OCI-LY1 (cell line): Measurements from ENCODE around the gene RASGEF1B.

ENCODE experiments used
- H2AFZ ChIP-seq: fragments of 200-600 bp; sonication (generic), shearing (Covaris generic); 2 replicates; pipeline ENCODE4 v1.6.0; 2014; ENCODE audit warnings: antibody characterized with exemption, mild to moderate bottlenecking, low read length
- H3F3A ChIP-seq: fragments of 200-600 bp; sonication (generic), shearing (Covaris generic); 2 replicates; pipeline ENCODE4 v1.6.0; 2014; ENCODE audit warnings: mild to moderate bottlenecking, antibody characterized with exemption, low read length, moderate library complexity; ENCODE audit not compliant: insufficient read depth
- H3K27ac ChIP-seq: fragments of 200-600 bp; sonication (generic); 2 replicates; pipeline ENCODE4 v1.5.1; 2014; ENCODE audit warnings: low read length, mixed run types, mild to moderate bottlenecking, low read depth; ENCODE audit not compliant: poor library complexity, severe bottlenecking
- H3K27me3 ChIP-seq: fragments of 200-600 bp; sonication (generic); 2 replicates; pipeline ENCODE4 v1.6.0; 2014; ENCODE audit warnings: antibody characterized with exemption, mild to moderate bottlenecking, low read length, moderate library complexity; ENCODE audit not compliant: insufficient read depth
- H3K36me3 ChIP-seq: fragments of 200-600 bp; sonication (generic); 2 replicates; pipeline ENCODE4 v1.6.1; 2014; ENCODE audit warnings: mild to moderate bottlenecking, antibody characterized with exemption, low read length, moderate library complexity, mixed read lengths; ENCODE audit not compliant: insufficient read depth
- H3K4me1 ChIP-seq: fragments of 200-600 bp; sonication (generic); 2 replicates; pipeline ENCODE4 v1.5.1; 2014; ENCODE audit warnings: mild to moderate bottlenecking, low read length, moderate library complexity; ENCODE audit not compliant: insufficient read depth, severe bottlenecking
- H3K4me2 ChIP-seq: fragments of 200-600 bp; sonication (generic), shearing (Covaris generic); 2 replicates; pipeline ENCODE4 v1.6.1; 2014; ENCODE audit warnings: low read length
- H3K4me3 ChIP-seq: fragments of 200-600 bp; sonication (generic); 2 replicates; pipeline ENCODE4 v1.5.1; 2014; ENCODE audit warnings: low read length, low read depth, mild to moderate bottlenecking, mixed read lengths; ENCODE audit not compliant: poor library complexity, severe bottlenecking
- H3K79me2 ChIP-seq: fragments of 200-600 bp; shearing (Covaris generic); 2 replicates; pipeline ENCODE4 v1.6.1; 2016; ENCODE audit warnings: mixed run types, low read length, mixed read lengths; ENCODE audit not compliant: insufficient read depth
- H3K9ac ChIP-seq: fragments of 200-600 bp; sonication (generic), shearing (Covaris generic); 2 replicates; pipeline ENCODE4 v1.6.1; 2014; ENCODE audit warnings: mild to moderate bottlenecking, low read length, mixed read lengths
- H3K9me2 ChIP-seq: fragments of 200-600 bp; sonication (generic), shearing (Covaris generic); 2 replicates; pipeline ENCODE4 v1.6.1; 2014; ENCODE audit warnings: low read depth, mild to moderate bottlenecking, low read length, mixed read lengths
- H3K9me3 ChIP-seq: fragments of 200-600 bp; shearing (Covaris generic); 2 replicates; pipeline ENCODE4 v1.6.1; 2014; ENCODE audit warnings: low read length, mixed read lengths
- H4K20me1 ChIP-seq: fragments of 200-600 bp; sonication (generic), shearing (Covaris generic); 2 replicates; pipeline ENCODE4 v1.6.0; 2016; ENCODE audit warnings: mild to moderate bottlenecking, low read length; ENCODE audit not compliant: insufficient read depth
- CTCF ChIP-seq: fragments of 200-600 bp; sonication (generic), shearing (Covaris generic); IDR thresholded peaks from 2 replicates; pipeline ENCODE4 v1.5.1; 2017; ENCODE audit warnings: mild to moderate bottlenecking, antibody characterized with exemption, low read length, moderate library complexity, mixed read lengths
- EZH2 ChIP-seq: fragments of 200-600 bp; sonication (generic), shearing (Covaris generic); IDR thresholded peaks from 2 replicates; pipeline ENCODE4 v1.8.0; 2017; ENCODE audit warnings: borderline replicate concordance, mixed run types, mild to moderate bottlenecking, antibody characterized with exemption, low read length, moderate library complexity, mixed read lengths

The RASGEF1B gene

GRCh38 chr4:81499840-81500239, 28.1 kb upstream of the RASGEF1B start:
- Histone ChIP-seq H3K9ac (no peak overlapping the region; the same call in 1 of the 2 replicates), H3K27me3 (no peaks in the 10 kb centered on the region), H3F3A (no peaks in the 10 kb centered on the region), H3K4me3 (peak overlapping the region; percentile 4), H4K20me1 (no peaks in the 10 kb centered on the region), H3K27ac (peak overlapping the region; percentile 25), H3K4me2 (peak overlapping the region; percentile 24; the same call in 1 of the 2 replicates), H3K9me3 (no peaks in the 10 kb centered on the region), H3K79me2 (no peaks in the 10 kb centered on the region), H2AFZ (peak overlapping the region; percentile 81; the same call in 1 of the 2 replicates), H3K4me1 (peaks cover 58% of the 10 kb centered on the region), H3K36me3 (no peaks in the 10 kb centered on the region), H3K9me2 (no peaks in the 10 kb centered on the region)
- TF ChIP-seq CTCF (no peak), EZH2 (no peak)

GRCh38 chr4:81498551-81499099, 26.9 kb upstream of the RASGEF1B start:
- no peak overlapping the region for H3K4me3 ChIP-seq
- no peaks in the 10 kb centered on the region for H3K79me2 ChIP-seq
- no peaks in the 10 kb centered on the region for H3K36me3 ChIP-seq
- no peak overlapping the region for H3K27ac ChIP-seq
- H3K9me2 ChIP-seq: no peaks in the 10 kb centered on the region
- no peak overlapping the region for H3K9ac ChIP-seq
- H2AFZ ChIP-seq: no peak overlapping the region
- TF ChIP-seq EZH2 (no peak), CTCF (no peak)
- H3K9me3 ChIP-seq: no peaks in the 10 kb centered on the region
- no peaks in the 10 kb centered on the region for H4K20me1 ChIP-seq
- no peak overlapping the region for H3K4me2 ChIP-seq
- H3F3A ChIP-seq: no peaks in the 10 kb centered on the region
- H3K27me3 ChIP-seq: no peaks in the 10 kb centered on the region
- H3K4me1 ChIP-seq: peaks cover 54% of the 10 kb centered on the region

DNA sequence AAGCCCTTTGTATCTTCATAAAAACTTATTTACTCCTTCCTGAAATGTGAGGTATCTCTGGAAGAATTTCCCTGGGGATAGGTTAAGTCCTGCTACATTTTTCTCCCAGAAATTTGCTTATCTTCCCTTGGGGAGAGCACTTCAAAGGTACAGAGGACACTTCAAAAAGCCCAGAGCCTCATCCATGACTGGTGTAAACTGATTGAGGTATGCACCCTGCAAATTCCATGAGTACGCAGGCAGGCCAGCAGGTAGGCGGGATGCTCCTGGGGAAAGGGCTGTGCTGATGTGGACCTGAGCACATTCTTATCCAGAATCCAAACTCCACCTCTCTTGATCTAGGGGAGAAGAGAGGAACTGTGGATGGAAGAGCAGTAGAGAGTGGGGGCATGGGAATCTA, 26.3 kb upstream of the RASGEF1B start:
- H2AFZ ChIP-seq: no peak overlapping the region
- peaks cover 2% of the 10 kb centered on the region; the same call in 1 of the 2 replicates for H3F3A ChIP-seq
- H3K27me3 ChIP-seq: no peaks in the 10 kb centered on the region
- no peaks in the 10 kb centered on the region for H4K20me1 ChIP-seq
- no peak overlapping the region for H3K4me2 ChIP-seq
- H3K4me3 ChIP-seq: no peak overlapping the region
- H3K9me3 ChIP-seq: no peaks in the 10 kb centered on the region
- no peak overlapping the region for H3K9ac ChIP-seq
- H3K79me2 ChIP-seq: no peaks in the 10 kb centered on the region
- TF ChIP-seq EZH2 (no peak), CTCF (no peak)
- H3K27ac ChIP-seq: no peak overlapping the region
- H3K9me2 ChIP-seq: no peaks in the 10 kb centered on the region
- no peaks in the 10 kb centered on the region for H3K36me3 ChIP-seq
- peaks cover 54% of the 10 kb centered on the region for H3K4me1 ChIP-seq
